Spleen (tissue), 11 donors: Measurements from ENCODE around the gene ARHGAP45. TPM values are rescaled to one million over a fixed set of nuclear protein-coding genes. Genes with fewer than 3 reads are reported as not detected.
A peak's percentile ranks its signal among the peaks of the same experiment; 100 is the strongest.

Experiments used
- DNase-seq: peaks from one replicate; pipeline ENCODE4 v3.0.0-alpha.2; 2020
- H3K27ac ChIP-seq, 8 donors: fragments of 200-600 bp; sonication (generic) in 7 of 8; 1 replicate in 4 of 8; 2 replicates in 4 of 8; pipeline versions ENCODE4 v1.5.0 to v1.8.0; 2016 to 2021; ENCODE audit warnings: inconsistent platforms in 4 of 8, mild to moderate bottlenecking in 4 of 8, moderate library complexity in 1 of 8
- H3K27me3 ChIP-seq, 7 donors: fragments of 200-600 bp; sonication (generic) in 6 of 7; replicated peaks in 1 of 7; 1 replicate in 4 of 7; 2 replicates in 3 of 7; pipeline versions ENCODE4 v1.5.0 to v1.8.0; 2016 to 2021; ENCODE audit warnings: inconsistent platforms in 3 of 7, mild to moderate bottlenecking in 1 of 7
- H3K36me3 ChIP-seq, 6 donors: fragments of 200-600 bp; sonication (generic) in 5 of 6; 1 replicate in 4 of 6; 2 replicates in 2 of 6; pipeline versions ENCODE4 v1.5.0 to v1.8.0; 2016 to 2021; ENCODE audit warnings: inconsistent platforms in 2 of 6
- H3K4me1 ChIP-seq, 6 donors: fragments of 200-600 bp; sonication (generic) in 5 of 6; 1 replicate in 3 of 6; 2 replicates in 3 of 6; pipeline versions ENCODE4 v1.5.0 to v1.8.0; 2016 to 2021; ENCODE audit warnings: inconsistent platforms in 3 of 6
- H3K4me3 ChIP-seq, 8 donors: fragments of 200-600 bp; sonication (generic) in 7 of 8; 1 replicate in 4 of 8; 2 replicates in 4 of 8; pipeline versions ENCODE4 v1.5.0 to v1.8.0; 2016 to 2021; ENCODE audit warnings: inconsistent platforms in 4 of 8, mild to moderate bottlenecking in 4 of 8, moderate library complexity in 2 of 8
- H3K9me3 ChIP-seq, 8 donors: fragments of 200-600 bp; sonication (generic) in 7 of 8; 1 replicate in 4 of 8; 2 replicates in 4 of 8; pipeline versions ENCODE4 v1.5.0 to v1.8.0; 2016 to 2021; ENCODE audit warnings: inconsistent platforms in 4 of 8
- POLR2A ChIP-seq, 3 donors: fragments of 450-650 bp; IDR thresholded peaks; one replicate each; pipeline ENCODE4 v1.5.1; 2017; ENCODE audit warnings: antibody characterized with exemption in 3 of 3, mild to moderate bottlenecking in 1 of 3
- POLR2AphosphoS5 ChIP-seq, 3 donors: sonication (generic); formaldehyde crosslinking; IDR thresholded peaks; one replicate each; pipeline ENCODE4 v1.5.1; 2017; ENCODE audit warnings: antibody characterized with exemption in 3 of 3
- WGBS, 5 donors: extraction: QIAGEN DNeasy Blood & Tissue Kit in 3 of 5; methylation state at CpG; one replicate each; pipeline versions ENCODE4 v1.1.5 to v1.1.7; 2013 to 2018; 5-methylcytosine and 5-hydroxymethylcytosine counted together
- intact Hi-C: fragments of 100-400 bp; cut with DNase I; formaldehyde crosslinking; loops from one replicate; pipeline ENCODE4 v1.15.0; 2023; ENCODE audit warnings: low total_unique reads
- polyA plus RNA-seq, 3 donors: library from polyadenylated mRNA; stranded (reverse); fragments of 200-250 nt; gene quantifications; one replicate each; pipeline ENCODE4 v1.2.1, GENCODE V29; 2013
- total RNA-seq, 7 donors: library from RNA; depleted of rRNA in 3 of 7; stranded (reverse); fragments of >200 nt in 3 of 7; fragmentation: NEBNext Ultra II Directional in 4 of 7; extraction: Animal tissue kit (Norgen Biotek cat#: 25700) in 4 of 7; gene quantifications; one replicate each; pipeline versions ENCODE4 v1.1.0 to v1.2.1, GENCODE V29; 2016 to 2021
- TF ChIP-seq, protein P1 (sequence below), 11 experiments: fragments of 200-600 bp in 7 of 11; fragments of 450-650 bp in 4 of 11; sonication (generic) in 4 of 11; IDR thresholded peaks in 8 of 11; conservative IDR thresholded peaks in 3 of 11; 1 replicate in 7 of 11; 2 replicates in 4 of 11; pipeline versions ENCODE4 v1.4.0 to v1.8.0; 2016 to 2021; ENCODE audit warnings: antibody characterized with exemption in 11 of 11, inconsistent platforms in 4 of 11, mild to moderate bottlenecking in 1 of 11
- donor health status: healthy with polysubstance abuse.
- donor health status: DM: no; HTN: no; CAD: no; lungs with moderate emphysema.
- donor health status: DM: no; HTN: no; CAD: no.
- donor health status: Bipolar disorder and iron deficiency.
- donor health status: healthy.
- donor health status: DM: no; HTN: no; CAD: no.
- donor health status: DM: yes; HTN: yes; CAD: no.

The ARHGAP45 gene
- total and polyA plus RNA-seq, 10 donors = 161 to 356 (median 245) TPM

DNA sequence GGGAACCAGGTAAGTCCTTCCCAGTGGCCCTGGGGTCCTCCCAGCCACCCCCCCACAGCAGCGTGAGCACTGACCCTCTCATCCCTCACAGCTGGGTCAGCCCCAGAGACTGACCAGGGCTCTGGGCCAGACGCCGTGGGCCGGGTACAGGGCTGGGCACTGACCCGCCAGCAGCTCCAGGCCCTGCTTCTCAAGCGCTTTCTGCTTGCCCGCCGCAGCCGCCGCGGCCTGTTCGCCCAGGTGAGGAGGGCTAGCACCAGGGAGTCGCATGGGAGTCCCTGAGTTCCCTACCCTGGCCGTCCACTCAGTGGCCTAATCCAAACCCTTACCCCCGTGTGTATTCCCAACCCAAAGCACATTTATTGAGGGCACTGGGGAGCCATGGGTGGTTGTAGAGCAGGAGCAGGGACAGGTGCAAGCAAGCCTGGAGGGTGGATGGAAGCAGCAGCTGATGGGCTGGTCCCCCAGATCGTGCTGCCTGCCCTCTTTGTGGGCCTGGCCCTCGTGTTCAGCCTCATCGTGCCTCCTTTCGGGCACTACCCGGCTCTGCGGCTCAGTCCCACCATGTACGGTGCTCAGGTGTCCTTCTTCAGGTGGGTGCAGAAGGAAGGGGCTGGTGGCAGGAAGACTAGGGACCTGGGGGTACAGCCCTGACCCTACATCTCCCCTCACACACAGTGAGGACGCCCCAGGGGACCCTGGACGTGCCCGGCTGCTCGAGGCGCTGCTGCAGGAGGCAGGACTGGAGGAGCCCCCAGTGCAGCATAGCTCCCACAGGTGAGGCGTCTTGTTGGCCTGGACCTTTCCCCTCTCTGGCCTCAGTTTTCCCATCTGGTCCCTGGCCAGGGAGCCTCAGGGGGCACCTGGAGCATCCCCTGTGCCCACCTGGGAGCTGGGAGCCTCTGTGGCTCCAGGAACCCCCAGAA is 12.6 kb upstream of the ARHGAP45 start:
- intact Hi-C loops = no loop called here
- WGBS, 5 donors = 92 to 97% (median 94%) methylated on average over 17 to 28 of the region's 28 CpGs
- Histone ChIP-seq H3K27ac (no peak overlapping the region), H3K27me3 (no peaks in the 10 kb centered on the region), H3K36me3 (peaks cover 2 to 77% (median 45%) of the 10 kb centered on the region in 6 donors), H3K4me1 (peaks cover 0 to 13% (median 5%) of the 10 kb centered on the region in 6 donors), H3K4me3 (no peak overlapping the region), H3K9me3 (peaks cover 17 to 48% (median 38%) of the 10 kb centered on the region in 8 donors)
- DNase-seq = peak; percentile 61
- TF ChIP-seq POLR2AphosphoS5 (IDR thresholded peaks at IDR 0.05) = peak in 1 of 3 donors; percentile 6
- TF ChIP-seq, protein P1, sequence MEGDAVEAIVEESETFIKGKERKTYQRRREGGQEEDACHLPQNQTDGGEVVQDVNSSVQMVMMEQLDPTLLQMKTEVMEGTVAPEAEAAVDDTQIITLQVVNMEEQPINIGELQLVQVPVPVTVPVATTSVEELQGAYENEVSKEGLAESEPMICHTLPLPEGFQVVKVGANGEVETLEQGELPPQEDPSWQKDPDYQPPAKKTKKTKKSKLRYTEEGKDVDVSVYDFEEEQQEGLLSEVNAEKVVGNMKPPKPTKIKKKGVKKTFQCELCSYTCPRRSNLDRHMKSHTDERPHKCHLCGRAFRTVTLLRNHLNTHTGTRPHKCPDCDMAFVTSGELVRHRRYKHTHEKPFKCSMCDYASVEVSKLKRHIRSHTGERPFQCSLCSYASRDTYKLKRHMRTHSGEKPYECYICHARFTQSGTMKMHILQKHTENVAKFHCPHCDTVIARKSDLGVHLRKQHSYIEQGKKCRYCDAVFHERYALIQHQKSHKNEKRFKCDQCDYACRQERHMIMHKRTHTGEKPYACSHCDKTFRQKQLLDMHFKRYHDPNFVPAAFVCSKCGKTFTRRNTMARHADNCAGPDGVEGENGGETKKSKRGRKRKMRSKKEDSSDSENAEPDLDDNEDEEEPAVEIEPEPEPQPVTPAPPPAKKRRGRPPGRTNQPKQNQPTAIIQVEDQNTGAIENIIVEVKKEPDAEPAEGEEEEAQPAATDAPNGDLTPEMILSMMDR (IDR thresholded peaks at IDR 0.05 in 8 of 11, conservative IDR thresholded peaks at IDR 0.05 in 3 of 11) = no peak
- no peak for TF ChIP-seq POLR2A (IDR thresholded peaks at IDR 0.05)

DNA sequence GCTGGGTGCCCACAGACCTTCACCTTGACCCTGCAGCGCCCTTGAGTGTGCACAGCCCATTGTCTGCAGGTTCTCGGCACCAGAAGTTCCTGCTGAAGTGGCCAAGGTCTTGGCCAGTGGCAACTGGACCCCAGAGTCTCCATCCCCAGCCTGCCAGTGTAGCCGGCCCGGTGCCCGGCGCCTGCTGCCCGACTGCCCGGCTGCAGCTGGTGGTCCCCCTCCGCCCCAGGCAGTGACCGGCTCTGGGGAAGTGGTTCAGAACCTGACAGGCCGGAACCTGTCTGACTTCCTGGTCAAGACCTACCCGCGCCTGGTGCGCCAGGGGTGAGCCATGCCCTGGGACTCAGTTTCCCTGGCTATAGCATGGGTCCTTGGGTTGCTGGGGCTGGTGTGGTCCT is 11.9 kb upstream of the ARHGAP45 start:
- H3K27ac ChIP-seq = no peak overlapping the region
- intact Hi-C loops = no loop called here
- H3K9me3 ChIP-seq = peaks cover 17 to 55% (median 42%) of the 10 kb centered on the region in 8 donors
- 90 to 96% (median 93%) methylated on average over 3 to 14 of the region's 14 CpGs for WGBS, 5 donors
- no peak overlapping the region for H3K4me3 ChIP-seq
- DNase-seq = no peak
- H3K4me1 ChIP-seq = peaks cover 0 to 13% (median 5%) of the 10 kb centered on the region in 6 donors
- TF ChIP-seq, protein P1 (IDR thresholded peaks at IDR 0.05 in 8 of 11, conservative IDR thresholded peaks at IDR 0.05 in 3 of 11) = no peak
- TF ChIP-seq POLR2AphosphoS5 (IDR thresholded peaks at IDR 0.05) (no peak), POLR2A (IDR thresholded peaks at IDR 0.05) (no peak)
- peaks cover 2 to 83% (median 45%) of the 10 kb centered on the region in 6 donors for H3K36me3 ChIP-seq
- no peaks in the 10 kb centered on the region for H3K27me3 ChIP-seq

DNA sequence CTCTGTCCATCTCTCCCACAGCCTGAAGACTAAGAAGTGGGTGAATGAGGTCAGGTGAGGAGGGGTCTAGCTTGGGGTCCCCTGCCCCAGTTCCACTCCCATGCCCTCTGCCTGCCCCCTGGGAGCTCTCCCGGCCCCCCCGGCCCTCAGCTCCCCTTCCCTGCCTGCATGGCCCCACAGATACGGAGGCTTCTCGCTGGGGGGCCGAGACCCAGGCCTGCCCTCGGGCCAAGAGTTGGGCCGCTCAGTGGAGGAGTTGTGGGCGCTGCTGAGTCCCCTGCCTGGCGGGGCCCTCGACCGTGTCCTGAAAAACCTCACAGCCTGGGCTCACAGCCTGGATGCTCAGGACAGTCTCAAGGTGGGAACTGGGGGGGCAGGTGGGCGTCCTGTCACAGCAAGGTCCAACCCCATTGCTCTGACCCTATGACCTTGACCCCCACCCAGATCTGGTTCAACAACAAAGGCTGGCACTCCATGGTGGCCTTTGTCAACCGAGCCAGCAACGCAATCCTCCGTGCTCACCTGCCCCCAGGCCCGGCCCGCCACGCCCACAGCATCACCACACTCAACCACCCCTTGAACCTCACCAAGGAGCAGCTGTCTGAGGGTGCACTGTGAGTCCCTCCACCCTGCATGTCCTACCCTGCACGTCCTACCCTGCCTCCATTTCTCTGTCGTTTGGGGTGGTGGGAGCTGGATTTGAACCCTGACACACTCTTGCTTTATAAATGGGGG is 10.9 kb upstream of the ARHGAP45 start:
- peaks cover 0 to 13% (median 5%) of the 10 kb centered on the region in 6 donors for H3K4me1 ChIP-seq
- TF ChIP-seq POLR2AphosphoS5 (IDR thresholded peaks at IDR 0.05) (no peak), POLR2A (IDR thresholded peaks at IDR 0.05) (no peak)
- TF ChIP-seq, protein P1 (IDR thresholded peaks at IDR 0.05 in 8 of 11, conservative IDR thresholded peaks at IDR 0.05 in 3 of 11) = no peak
- H3K9me3 ChIP-seq = peaks cover 17 to 57% (median 42%) of the 10 kb centered on the region in 8 donors
- 93 to 97% (median 96%) methylated on average over 14 to 20 of the region's 20 CpGs for WGBS, 5 donors
- intact Hi-C loops = no loop called here
- H3K4me3 ChIP-seq = no peak overlapping the region
- peaks cover 2 to 80% (median 45%) of the 10 kb centered on the region in 6 donors for H3K36me3 ChIP-seq
- no peak for DNase-seq
- H3K27me3 ChIP-seq = no peaks in the 10 kb centered on the region
- no peak overlapping the region for H3K27ac ChIP-seq
